Muscle of arm (tissue), 14 donors: ENCODE results near the gene TSG101. TPM values are rescaled to one million over a fixed set of nuclear protein-coding genes. Genes with fewer than 3 reads are reported as not detected.
A peak's percentile ranks its signal among the peaks of the same experiment; 100 is the strongest.

Experiments used
- DNase-seq: peaks from one replicate; pipeline ENCODE4 v3.0.0-alpha.2; 2013
- long read RNA-seq, 11 donors: transcript quantifications; one replicate each; lab custom pipeline, GENCODE V29; 2026
- polyA plus RNA-seq, 12 donors: library from polyadenylated mRNA; unstranded; fragments of 120-200 nt; gene quantifications; one replicate each; pipeline ENCODE4 v1.2.1, GENCODE V29; 2013; ENCODE audit not compliant: insufficient read length in 12 of 12

Gene TSG101
- 100 to 1,000 TPM in 7 of 12 donors, 10 to 100 TPM in 4, not detected in 1; 89.4 to 131 (median 102) TPM for polyA plus RNA-seq
- long read RNA-seq, donor 1, transcript TSG101-201 (10 exons, 1,824 nt): major isoform, 23 of 28 reads
- long read RNA-seq, donor 1, partial matches to known transcripts: 5 of 28 reads
- long read RNA-seq, donor 1, other reads (novel, unspliced or antisense): 0 of 28 reads
- long read RNA-seq, donor 2, transcript TSG101-201 (10 exons, 1,824 nt): major isoform, 39 of 52 reads
- long read RNA-seq, donor 2, partial matches to known transcripts: 0 of 52 reads
- long read RNA-seq, donor 2, other reads (novel, unspliced or antisense): 12 of 52 reads
- long read RNA-seq, donor 3, transcript TSG101-201 (10 exons, 1,824 nt): major isoform, 20 of 25 reads
- long read RNA-seq, donor 3, partial matches to known transcripts: 0 of 25 reads
- long read RNA-seq, donor 3, other reads (novel, unspliced or antisense): 5 of 25 reads
- long read RNA-seq, donor 4, transcript TSG101-201 (10 exons, 1,824 nt): major isoform, 5 of 13 reads
- long read RNA-seq, donor 4, partial matches to known transcripts: 8 of 13 reads
- long read RNA-seq, donor 4, other reads (novel, unspliced or antisense): 0 of 13 reads
- long read RNA-seq, donor 5: 0 reads
- long read RNA-seq, donor 6, transcript TSG101-201 (10 exons, 1,824 nt): major isoform, 21 of 34 reads
- long read RNA-seq, donor 6, partial matches to known transcripts: 8 of 34 reads
- long read RNA-seq, donor 6, other reads (novel, unspliced or antisense): 5 of 34 reads
- long read RNA-seq, donor 7, transcript TSG101-201 (10 exons, 1,824 nt): major isoform, 13 of 13 reads
- long read RNA-seq, donor 7, partial matches to known transcripts: 0 of 13 reads
- long read RNA-seq, donor 7, other reads (novel, unspliced or antisense): 0 of 13 reads
- long read RNA-seq, donor 8, transcript TSG101-201 (10 exons, 1,824 nt): major isoform, 40 of 50 reads
- long read RNA-seq, donor 8, partial matches to known transcripts: 0 of 50 reads
- long read RNA-seq, donor 8, other reads (novel, unspliced or antisense): 10 of 50 reads
- long read RNA-seq, donor 9, transcript TSG101-201 (10 exons, 1,824 nt): major isoform, 19 of 31 reads
- long read RNA-seq, donor 9, partial matches to known transcripts: 6 of 31 reads
- long read RNA-seq, donor 9, other reads (novel, unspliced or antisense): 6 of 31 reads
- long read RNA-seq, donor 10, transcript TSG101-201 (10 exons, 1,824 nt): major isoform, 39 of 48 reads
- long read RNA-seq, donor 10, partial matches to known transcripts: 0 of 48 reads
- long read RNA-seq, donor 10, other reads (novel, unspliced or antisense): 9 of 48 reads
- long read RNA-seq, donor 11, transcript TSG101-201 (10 exons, 1,824 nt): major isoform, 35 of 43 reads
- long read RNA-seq, donor 11, partial matches to known transcripts: 0 of 43 reads
- long read RNA-seq, donor 11, other reads (novel, unspliced or antisense): 7 of 43 reads

GRCh38 chr11:18526521-18527296 is at the start of gene TSG101:
Gene TSG101, minus strand, starts transcription at chr11:18526942. Its CDS starts 126 bp downstream, at chr11:18526816.
- DNase-seq: peak; percentile 96

- DNase-seq: no peak
Observed at GRCh38 chr11:18575361-18575760, 48.6 kb upstream of the TSG101 start.

GRCh38 chr11:18567081-18567480 is 40.3 kb upstream of the TSG101 start:
- DNase-seq: no peak

GRCh38 chr11:18566406-18566805 is 39.7 kb upstream of the TSG101 start:
- no peak for DNase-seq

GRCh38 chr11:18564149-18564548 is 37.4 kb upstream of the TSG101 start:
- no peak for DNase-seq

GRCh38 chr11:18563090-18563730 is 36.5 kb upstream of the TSG101 start:
- DNase-seq: no peak

GRCh38 chr11:18548001-18548400 is 21.3 kb upstream of the TSG101 start:
- no peak for DNase-seq

GRCh38 chr11:18540207-18541009 is 13.7 kb upstream of the TSG101 start:
- DNase-seq: no peak

- no peak for DNase-seq
Observed at GRCh38 chr11:18536209-18536608, 9.5 kb upstream of the TSG101 start.

- no peak for DNase-seq
Observed at GRCh38 chr11:18534245-18534644, 7.5 kb upstream of the TSG101 start.

GRCh38 chr11:18533365-18533764 is 6.6 kb upstream of the TSG101 start:
- no peak for DNase-seq

- DNase-seq: peak; percentile 18
Observed at GRCh38 chr11:18527512-18527911, 770 bp upstream of the TSG101 start.

GRCh38 chr11:18526130-18526520 is 617 bp downstream of the TSG101 start:
- DNase-seq: no peak

GRCh38 chr11:18524248-18524647 is 2.5 kb downstream of the TSG101 start:
- no peak for DNase-seq

GRCh38 chr11:18523084-18523483 is 3.7 kb downstream of the TSG101 start:
- no peak for DNase-seq

- DNase-seq: no peak
Observed at GRCh38 chr11:18522388-18522787, 4.4 kb downstream of the TSG101 start.

GRCh38 chr11:18521122-18521521 is 5.6 kb downstream of the TSG101 start:
- DNase-seq: no peak

GRCh38 chr11:18502352-18502751 is 24.4 kb downstream of the TSG101 start:
- DNase-seq: no peak

- no peak for DNase-seq
Observed at GRCh38 chr11:18501629-18502028, 25.1 kb downstream of the TSG101 start.
